ENCODE measurements around the gene HNRNPUL1.
A peak's percentile ranks its signal among the peaks of the same experiment; 100 is the strongest.

The HNRNPUL1 gene

GRCh38 chr19:41319500-41320184 lies 55.5 kb downstream of the HNRNPUL1 start:
- intact Hi-C loops (cut with DNase I) = no loop called here
- no peak for DNase-seq

GRCh38 chr19:41320185-41320518 lies 56.0 kb downstream of the HNRNPUL1 start:
- intact Hi-C loops (cut with DNase I) = no loop called here
- no peak for DNase-seq

GRCh38 chr19:41320568-41320967 lies 56.4 kb downstream of the HNRNPUL1 start:
- intact Hi-C loops (cut with DNase I) = no loop called here

GRCh38 chr19:41321204-41321599 lies 57.0 kb downstream of the HNRNPUL1 start:
- DNase-seq = no peak
- intact Hi-C loops (cut with DNase I) = no loop called here

More at GRCh38 chr19:41320568-41320967, 56.4 kb downstream of the HNRNPUL1 start:
- no peak for DNase-seq

GRCh38 chr19:41321600-41322270 lies 57.6 kb downstream of the HNRNPUL1 start:
- intact Hi-C loops (cut with DNase I) = no loop called here
- peak in 4 of 42 donors; percentile 12 to 51 (median 30) for DNase-seq

GRCh38 chr19:41322451-41322850 lies 58.3 kb downstream of the HNRNPUL1 start:
- no peak for DNase-seq
- intact Hi-C loops (cut with DNase I) = no loop called here

- DNase-seq = no peak
- intact Hi-C loops (cut with DNase I) = no loop called here
Observed at GRCh38 chr19:41323023-41323422, 58.9 kb downstream of the HNRNPUL1 start.

GRCh38 chr19:41323430-41324125 lies 59.4 kb downstream of the HNRNPUL1 start:
- intact Hi-C loops (cut with DNase I) = no loop called here
- DNase-seq = peak in 1 of 42 donors; percentile 27

GRCh38 chr19:41324231-41324702 lies 60.1 kb downstream of the HNRNPUL1 start:
- intact Hi-C loops (cut with DNase I) = no loop called here
- peak in 1 of 42 donors; percentile 10 for DNase-seq

GRCh38 chr19:41324921-41325639 lies 60.9 kb downstream of the HNRNPUL1 start:
- DNase-seq = peak in 16 of 42 donors; percentile 19 to 70 (median 41)
- intact Hi-C loops (cut with DNase I) = no loop called here

- peak in 1 of 42 donors; percentile 15 for DNase-seq
- intact Hi-C loops (cut with DNase I) = no loop called here
Observed at GRCh38 chr19:41325640-41325946, 61.4 kb downstream of the HNRNPUL1 start.

GRCh38 chr19:41325947-41326706 lies 62.0 kb downstream of the HNRNPUL1 start:
- intact Hi-C loops (cut with DNase I) = no loop called here
- DNase-seq = peak in 12 of 42 donors; percentile 14 to 50 (median 35)

- intact Hi-C loops (cut with DNase I) = no loop called here
- no peak for DNase-seq
Observed at GRCh38 chr19:41327076-41327575, 63.0 kb downstream of the HNRNPUL1 start.

- intact Hi-C loops (cut with DNase I) = no loop called here
- DNase-seq = peak in 22 of 42 donors; percentile 16 to 68 (median 45)
Observed at GRCh38 chr19:41327576-41328156, 63.5 kb downstream of the HNRNPUL1 start.

- intact Hi-C loops (cut with DNase I) = no loop called here
- no peak for DNase-seq
Observed at GRCh38 chr19:41328157-41328841, 64.1 kb downstream of the HNRNPUL1 start.

GRCh38 chr19:41328842-41329225 lies 64.7 kb downstream of the HNRNPUL1 start:
- DNase-seq = peak in 7 of 42 donors; percentile 27 to 52 (median 42)
- intact Hi-C loops (cut with DNase I) = no loop called here

GRCh38 chr19:41330481-41330880 lies 66.3 kb downstream of the HNRNPUL1 start:
- intact Hi-C loops (cut with DNase I) = no loop called here

More at GRCh38 chr19:41330481-41330880, 66.3 kb downstream of the HNRNPUL1 start:
- DNase-seq = no peak

Data from head of caudate nucleus (tissue), 42 donors.